Measurements from ENCODE around the gene PSME3IP1. TPM values are rescaled to one million over a fixed set of nuclear protein-coding genes. Genes with fewer than 3 reads are reported as not detected.
A peak's percentile ranks its signal among the peaks of the same experiment; 100 is the strongest.

The PSME3IP1 gene
- total and polyA plus RNA-seq, 2 of the 4 experiments (the other 2 are of a cell fraction), result 50.2 to 75.2 TPM

GRCh38 chr16:57169327-57169726 is 16.5 kb downstream of the PSME3IP1 start:
- H2AK9ac ChIP-seq (replicated peaks; ENCODE audit: low read depth, low read length, poor library complexity), result no peak overlapping the region
- no peak overlapping the region for H2BK20ac ChIP-seq (ENCODE audit: low read depth, low read length)
- H2BK5ac ChIP-seq (ENCODE audit: low read depth, low read length, poor library complexity, severe bottlenecking), result no peak overlapping the region
- no peak overlapping the region for H4K91ac ChIP-seq (ENCODE audit: insufficient read depth, low read depth, low read length)
- H3K79me1 ChIP-seq (ENCODE audit: low read depth in 1 of 2, low read length in 2 of 2), result peaks cover 4 to 6% of the 10 kb centered on the region in 2 experiments; a peak in 3 of 4 replicates
- in situ Hi-C loops (cut with MboI; ENCODE audit: low sequenced_read_pairs), result loop anchor here (5.0 kb wide), 1 partner anchor 82 kb away; no protein-coding TSS in a partner anchor
- H3K4me2 ChIP-seq (ENCODE audit: low read depth, low read length), result no peak overlapping the region
- H3K56ac ChIP-seq (ENCODE audit: extremely low read depth, insufficient read depth, low read length), result no peak overlapping the region
- no peak overlapping the region for H3K9ac ChIP-seq (ENCODE audit: low read depth, low read length)
- peaks cover 3% of the 10 kb centered on the region; the same call in 1 of the 2 replicates for H4K20me1 ChIP-seq (ENCODE audit: insufficient read depth, low read length)
- H3K14ac ChIP-seq (replicated peaks; ENCODE audit: low read depth, low read length), result no peak overlapping the region
- no peak overlapping the region for H2BK15ac ChIP-seq (ENCODE audit: low read depth, low read length)
- no peak overlapping the region; the same call in 1 of the 2 replicates for H2AK5ac ChIP-seq (ENCODE audit: low read depth, low read length)
- DNase-seq, result peak; percentile 33
- H3K9me3 ChIP-seq (ENCODE audit: control insufficient read depth, insufficient read depth, low read length), result no peaks in the 10 kb centered on the region
- H3K27me3 ChIP-seq (ENCODE audit: control insufficient read depth, insufficient read depth, low read length), result no peaks in the 10 kb centered on the region
- no peak for TF ChIP-seq CHD1 (IDR thresholded peaks at IDR 0.05; ENCODE audit: low read depth, low read length)
- TF ChIP-seq RFX5 (IDR thresholded peaks at IDR 0.05; ENCODE audit: low read depth, low read length), result no peak
- no peak for TF ChIP-seq MAZ (IDR thresholded peaks at IDR 0.05; ENCODE audit: borderline replicate concordance, low read depth, low read length)
- no peak for TF ChIP-seq NFE2L2 (IDR thresholded peaks at IDR 0.05; ENCODE audit: low read depth, low read length)
- TF ChIP-seq MXI1 (IDR thresholded peaks at IDR 0.05; ENCODE audit: borderline replicate concordance, low read depth, low read length), result no peak
- no peak for TF ChIP-seq BHLHE40 (IDR thresholded peaks at IDR 0.05; ENCODE audit: low read depth, low read length)
- TF ChIP-seq USF2 (IDR thresholded peaks at IDR 0.05; ENCODE audit: low read depth, low read length), result no peak
- TF ChIP-seq FOS (IDR thresholded peaks at IDR 0.05; ENCODE audit: low read depth, low read length), result no peak
- TF ChIP-seq CEBPB (IDR thresholded peaks at IDR 0.05; ENCODE audit: low read depth, low read length), result no peak
- TF ChIP-seq RCOR1 (IDR thresholded peaks at IDR 0.05; ENCODE audit: insufficient replicate concordance, low read length), result no peak
- TF ChIP-seq MAFK (IDR thresholded peaks at IDR 0.05; ENCODE audit: low read depth, low read length), result no peak
- no peak for TF ChIP-seq CTCF (conservative IDR thresholded peaks at IDR 0.05; ENCODE audit: low read depth, low read length)
- no peak for TF ChIP-seq SMC3 (IDR thresholded peaks at IDR 0.05; ENCODE audit: low read depth, low read length)
- TF ChIP-seq POLR2A (IDR thresholded peaks at IDR 0.05; ENCODE audit: low read depth, low read length), result no peak
- no peak for TF ChIP-seq RAD21 (IDR thresholded peaks at IDR 0.05; ENCODE audit: low read length)
- no peak for TF ChIP-seq ELK1 (IDR thresholded peaks at IDR 0.05; ENCODE audit: borderline replicate concordance, low read depth, low read length)
- H3K18ac ChIP-seq (ENCODE audit: low read depth, low read length), result no peak overlapping the region
- CTCF ChIA-PET, result interaction anchor here (0.6 kb wide), 2 partner anchors 66 to 254 kb away, joined by 3 to 5 read pairs; no protein-coding TSS in a partner anchor
- H3K4me1 ChIP-seq (ENCODE audit: control insufficient read depth, insufficient read depth, low read length), result no peaks in the 10 kb centered on the region
- intact Hi-C loops (cut with micrococcal nuclease), result loop anchor here (2.0 to 5.0 kb wide), 3 partner anchors 77 to 377 kb away; partner anchors contain the start of genes CPNE2 and SLC12A3
- BruUV-seq (replicated peaks), result no TSS peak
- H4K5ac ChIP-seq (ENCODE audit: low read depth, low read length), result no peak overlapping the region
- H3K4me3 ChIP-seq (ENCODE audit: insufficient read depth, low read depth, low read length), result no peak overlapping the region
- ATAC-seq (ENCODE audit: low read depth), result peak; percentile 80
- H3K4ac ChIP-seq (ENCODE audit: low read depth, low read length), result no peak overlapping the region
- H3K27ac ChIP-seq (ENCODE audit: insufficient read depth, low read length), result no peak overlapping the region
- no peak overlapping the region for H2AFZ ChIP-seq (replicated peaks; ENCODE audit: low read length, poor library complexity)
- H2BK120ac ChIP-seq (ENCODE audit: low read depth, low read length), result no peak overlapping the region
- H3K23ac ChIP-seq (ENCODE audit: low read depth, low read length), result no peak overlapping the region
- H3K9me1 ChIP-seq (ENCODE audit: insufficient read depth, low read length), result no peaks in the 10 kb centered on the region
- peaks cover 45% of the 10 kb centered on the region for H3K36me3 ChIP-seq (ENCODE audit: control insufficient read depth, insufficient read depth, low read length)
- dilution Hi-C loops (cut with HindIII; ENCODE audit: low sequenced_read_pairs, unreplicated experiment), result no loop called here
- H4K8ac ChIP-seq (ENCODE audit: low read depth in 2 of 2, low read length in 2 of 2), result no peak overlapping the region
- POLR2A ChIA-PET (ENCODE audit: unreplicated experiment), result no interaction called here
